ENCODE results near the gene ST7L. TPM values are rescaled to one million over a fixed set of nuclear protein-coding genes. Genes with fewer than 3 reads are reported as not detected.

ST7L gene
- total and polyA plus RNA-seq, 2 of the 4 experiments (the other 2 are of a cell fraction), result 7.7 to 14.7 TPM

DNA sequence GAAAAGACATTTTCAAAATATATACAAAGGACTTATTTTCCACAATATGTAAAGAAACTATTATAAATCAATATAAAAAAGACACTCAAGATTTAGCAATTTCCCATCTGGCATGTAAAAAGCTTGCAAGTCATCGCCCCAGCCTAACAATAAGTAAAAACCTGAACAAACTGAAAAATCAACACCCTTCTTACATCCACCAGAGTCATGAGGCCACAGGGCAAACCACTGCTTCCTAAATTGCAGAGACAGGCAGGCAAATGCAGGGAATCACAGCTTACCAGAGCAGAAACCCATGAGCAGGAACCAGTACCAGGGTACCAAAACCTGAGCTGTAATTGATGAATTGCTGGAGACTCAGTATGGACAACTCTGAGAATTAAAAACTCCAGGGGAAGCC lies 126.9 kb downstream of the ST7L start:
- no peak for ATAC-seq (ENCODE audit: low read depth)
- no CpG with 5 or more reads among the region's 1 CpG for WGBS, 2 experiments (ENCODE audit: extremely low coverage in 2 of 2, insufficient read length in 1 of 2)

More for the DNA sequence above, 126.9 kb downstream of the ST7L start:
- CTCF ChIA-PET, result interaction anchor here (1.3 kb wide), 1 partner anchor 10 kb away, joined by 5 read pairs; no protein-coding TSS in a partner anchor
- Histone ChIP-seq H2AK5ac (ENCODE audit: low read depth, low read length) (no peak overlapping the region), H3K36me3 (ENCODE audit: control insufficient read depth, insufficient read depth, low read length) (no peaks in the 10 kb centered on the region), H2BK120ac (ENCODE audit: low read depth, low read length) (no peak overlapping the region), H4K91ac (ENCODE audit: insufficient read depth, low read depth, low read length) (no peak overlapping the region), H2AFZ (replicated peaks; ENCODE audit: low read length, poor library complexity) (no peak overlapping the region), H3K14ac (replicated peaks; ENCODE audit: low read depth, low read length) (no peak overlapping the region), H3K9ac (ENCODE audit: low read depth, low read length) (no peak overlapping the region), H2BK5ac (ENCODE audit: low read depth, low read length, poor library complexity, severe bottlenecking) (no peak overlapping the region), H4K8ac (ENCODE audit: low read depth in 2 of 2, low read length in 2 of 2) (no peak overlapping the region), H3K18ac (ENCODE audit: low read depth, low read length) (no peak overlapping the region), H3K23ac (ENCODE audit: low read depth, low read length) (no peak overlapping the region), H2AK9ac (replicated peaks; ENCODE audit: low read depth, low read length, poor library complexity) (no peak overlapping the region), H3K4me1 (ENCODE audit: control insufficient read depth, insufficient read depth, low read length) (no peaks in the 10 kb centered on the region), H4K20me1 (ENCODE audit: insufficient read depth, low read length) (no peaks in the 10 kb centered on the region), H3K27me3 (ENCODE audit: control insufficient read depth, insufficient read depth, low read length) (no peaks in the 10 kb centered on the region), H3K79me1 (ENCODE audit: low read depth in 1 of 2, low read length in 2 of 2) (no peaks in the 10 kb centered on the region), H3K9me3 (ENCODE audit: control insufficient read depth, insufficient read depth, low read length) (no peaks in the 10 kb centered on the region), H4K5ac (ENCODE audit: low read depth, low read length) (no peak overlapping the region), H3K27ac (ENCODE audit: insufficient read depth, low read length) (no peak overlapping the region), H3K9me1 (ENCODE audit: insufficient read depth, low read length) (no peaks in the 10 kb centered on the region), H3K4me3 (ENCODE audit: insufficient read depth, low read depth, low read length) (no peak overlapping the region), H2BK20ac (ENCODE audit: low read depth, low read length) (no peak overlapping the region), H3K56ac (ENCODE audit: extremely low read depth, insufficient read depth, low read length) (no peak overlapping the region), H2BK15ac (ENCODE audit: low read depth, low read length) (no peak overlapping the region), H3K4me2 (ENCODE audit: low read depth, low read length) (no peak overlapping the region), H3K4ac (ENCODE audit: low read depth, low read length) (no peak overlapping the region)
- dilution Hi-C loops (cut with HindIII; ENCODE audit: low sequenced_read_pairs, unreplicated experiment), result no loop called here
- no TSS peak for BruUV-seq (replicated peaks)
- in situ Hi-C loops (cut with MboI; ENCODE audit: low sequenced_read_pairs), result no loop called here
- POLR2A ChIA-PET (ENCODE audit: unreplicated experiment), result no interaction called here
- intact Hi-C loops (cut with micrococcal nuclease), result no loop called here
- TF ChIP-seq MXI1 (IDR thresholded peaks at IDR 0.05; ENCODE audit: borderline replicate concordance, low read depth, low read length), result no peak
- TF ChIP-seq USF2 (IDR thresholded peaks at IDR 0.05; ENCODE audit: low read depth, low read length), result no peak
- TF ChIP-seq MAFK (IDR thresholded peaks at IDR 0.05; ENCODE audit: low read depth, low read length), result no peak
- TF ChIP-seq MAZ (IDR thresholded peaks at IDR 0.05; ENCODE audit: borderline replicate concordance, low read depth, low read length), result no peak
- TF ChIP-seq SMC3 (IDR thresholded peaks at IDR 0.05; ENCODE audit: low read depth, low read length), result no peak
- TF ChIP-seq BHLHE40 (IDR thresholded peaks at IDR 0.05; ENCODE audit: low read depth, low read length), result no peak
- TF ChIP-seq, protein P1, sequence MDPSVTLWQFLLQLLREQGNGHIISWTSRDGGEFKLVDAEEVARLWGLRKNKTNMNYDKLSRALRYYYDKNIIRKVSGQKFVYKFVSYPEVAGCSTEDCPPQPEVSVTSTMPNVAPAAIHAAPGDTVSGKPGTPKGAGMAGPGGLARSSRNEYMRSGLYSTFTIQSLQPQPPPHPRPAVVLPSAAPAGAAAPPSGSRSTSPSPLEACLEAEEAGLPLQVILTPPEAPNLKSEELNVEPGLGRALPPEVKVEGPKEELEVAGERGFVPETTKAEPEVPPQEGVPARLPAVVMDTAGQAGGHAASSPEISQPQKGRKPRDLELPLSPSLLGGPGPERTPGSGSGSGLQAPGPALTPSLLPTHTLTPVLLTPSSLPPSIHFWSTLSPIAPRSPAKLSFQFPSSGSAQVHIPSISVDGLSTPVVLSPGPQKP (IDR thresholded peaks at IDR 0.05; ENCODE audit: borderline replicate concordance, low read depth, low read length), result no peak
- TF ChIP-seq FOS (IDR thresholded peaks at IDR 0.05; ENCODE audit: low read depth, low read length), result no peak
- no peak for DNase-seq

All from IMR-90 (cell line).